ENCODE data around the gene MYPN.
"Not testable (repeated sequence)": the region's sequence is repeated elsewhere in the genome, so short reads cannot be mapped to it uniquely, and the experiment has no call there.

MYPN gene

DNA sequence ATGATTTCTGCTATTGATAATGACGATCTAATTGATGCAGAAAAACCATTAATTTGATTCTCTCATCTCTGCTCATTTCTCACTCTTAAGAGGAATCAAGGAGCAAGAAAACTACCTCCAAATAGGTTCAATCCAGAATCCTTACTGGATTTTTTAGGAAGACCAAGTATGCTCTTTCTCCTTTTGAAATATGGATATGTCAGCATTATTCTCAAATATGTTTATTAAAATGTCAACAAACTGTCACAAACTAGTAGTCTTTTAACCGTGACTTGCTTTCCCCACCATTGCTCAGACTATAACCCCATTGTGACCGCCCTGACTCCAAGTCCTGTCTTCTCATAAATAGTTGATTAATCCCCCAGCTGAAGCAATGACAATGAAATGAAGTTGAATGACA, 123.8 kb downstream of the MYPN start:
- DNase-seq: no peak

DNA sequence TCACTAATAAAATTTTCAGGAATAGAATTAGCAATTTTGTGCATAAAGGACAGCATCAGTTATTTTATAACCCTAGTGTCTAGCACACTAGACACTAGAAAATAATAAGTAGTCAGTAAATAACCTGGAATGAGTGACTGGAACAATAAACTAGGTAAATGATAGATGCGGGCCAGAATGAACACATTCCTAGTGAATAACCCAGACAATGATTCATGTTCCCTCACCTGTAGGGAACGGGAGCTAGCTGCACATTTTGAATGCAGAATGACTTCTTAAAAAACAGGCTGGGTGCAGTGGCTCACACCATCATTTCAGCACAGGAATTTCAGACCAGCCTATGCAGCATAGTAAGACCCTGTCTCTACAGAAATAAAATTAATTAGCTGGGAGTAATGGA, 125.8 kb downstream of the MYPN start:
- no peak for DNase-seq

DNA sequence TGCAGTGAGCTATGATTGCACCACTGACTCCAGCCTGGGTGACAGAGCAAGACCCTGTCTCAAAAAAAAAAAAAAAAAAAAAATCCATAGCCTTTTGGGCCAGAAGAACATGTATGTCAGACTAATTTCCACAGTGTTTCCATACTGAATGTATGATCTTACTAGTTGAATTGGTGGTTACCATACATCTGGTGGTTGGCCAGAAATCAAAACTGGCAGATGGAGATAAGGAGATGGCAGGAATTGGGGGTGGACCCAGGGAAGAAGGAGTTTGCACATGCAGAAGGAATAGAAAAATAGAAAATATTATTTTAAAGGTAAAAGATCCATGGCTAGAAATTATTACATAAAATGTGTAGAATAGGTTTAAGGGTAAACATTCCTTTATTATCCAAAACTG, 126.3 kb downstream of the MYPN start:
- no peak for DNase-seq

DNA sequence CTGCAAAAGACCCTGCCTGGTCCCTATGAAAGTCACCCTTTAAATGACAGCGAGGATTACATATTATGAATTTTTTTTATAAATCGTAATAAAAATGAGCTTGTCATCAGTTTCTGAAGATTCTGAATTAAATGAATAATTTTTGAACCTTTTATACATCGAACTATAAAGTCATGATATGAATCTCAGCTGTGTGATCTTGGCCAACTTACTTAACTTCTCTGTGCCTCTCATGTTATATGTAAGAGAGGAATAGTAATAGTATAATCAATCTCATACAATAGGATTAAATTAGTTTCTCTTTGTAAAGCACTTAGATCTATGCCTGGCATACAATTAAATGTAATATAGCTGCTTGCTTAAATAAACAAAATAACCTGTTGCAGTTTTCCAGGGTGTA, 127.9 kb downstream of the MYPN start:
- no peak for DNase-seq

DNA sequence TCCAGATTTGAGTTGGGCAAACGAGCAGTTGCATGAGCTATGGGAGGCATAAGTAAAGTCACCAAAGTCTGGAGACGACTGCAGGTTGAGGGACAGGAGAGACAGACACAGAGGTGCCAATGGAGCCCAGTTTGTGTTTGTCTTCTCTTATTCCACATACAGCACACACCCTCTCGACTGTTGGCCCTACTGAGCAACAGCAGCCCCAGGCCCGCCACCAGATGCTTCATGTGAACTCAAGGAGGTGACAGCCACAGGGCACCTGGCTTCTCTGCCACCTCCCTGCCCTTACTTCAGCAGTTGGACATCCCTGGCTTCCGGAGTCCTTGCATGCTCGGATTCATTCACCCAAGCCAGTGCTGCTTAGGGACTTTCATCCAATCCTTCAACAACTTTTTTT, 129.1 kb downstream of the MYPN start:
- no peak for DNase-seq

DNA sequence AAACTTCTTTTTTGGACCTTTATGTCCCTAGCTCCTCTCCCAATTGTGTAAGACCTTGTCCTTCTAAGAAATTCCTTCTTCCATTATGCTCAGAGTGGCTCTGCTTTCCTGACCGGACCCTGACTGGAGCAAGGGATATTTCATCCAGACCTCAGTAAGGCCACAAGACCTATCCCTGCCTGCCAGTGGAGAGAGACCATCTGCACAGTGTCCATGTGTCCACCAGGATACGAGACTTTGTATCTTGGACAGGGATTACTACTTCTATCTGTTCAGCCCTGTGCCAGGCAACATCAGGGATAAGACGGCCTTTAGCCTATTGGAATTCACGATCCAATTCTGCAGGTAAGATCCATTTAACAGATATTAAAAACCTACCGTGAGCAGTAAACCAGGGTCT, 129.8 kb downstream of the MYPN start:
- DNase-seq: no peak

DNA sequence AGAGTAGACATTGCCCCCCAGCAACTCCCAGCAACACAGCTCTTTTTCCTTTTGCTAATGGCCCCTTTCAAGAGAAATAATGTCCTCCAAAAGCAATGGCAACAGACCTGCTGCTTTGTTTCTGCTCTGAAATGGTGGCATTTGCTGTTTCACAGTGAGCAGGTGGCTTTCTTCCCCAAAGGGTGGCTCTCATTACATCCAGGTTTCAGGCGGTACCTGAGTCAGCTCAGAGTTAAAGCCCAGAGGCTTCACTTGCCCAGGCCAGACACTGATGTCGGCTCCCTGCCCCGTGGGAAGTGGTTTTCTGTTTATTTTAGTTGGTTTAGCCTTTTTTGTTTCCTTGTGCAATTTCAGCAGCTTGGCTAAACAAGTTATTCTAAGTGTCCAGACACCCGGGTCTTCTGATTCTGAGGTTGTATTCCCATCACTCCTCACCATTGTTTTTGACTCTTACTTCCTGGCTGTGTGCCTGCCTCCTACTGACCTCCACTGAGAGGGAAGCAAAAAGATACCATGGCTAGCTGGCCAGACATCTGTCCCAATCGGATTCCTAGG, 130.4 kb downstream of the MYPN start:
- no peak for DNase-seq

DNA sequence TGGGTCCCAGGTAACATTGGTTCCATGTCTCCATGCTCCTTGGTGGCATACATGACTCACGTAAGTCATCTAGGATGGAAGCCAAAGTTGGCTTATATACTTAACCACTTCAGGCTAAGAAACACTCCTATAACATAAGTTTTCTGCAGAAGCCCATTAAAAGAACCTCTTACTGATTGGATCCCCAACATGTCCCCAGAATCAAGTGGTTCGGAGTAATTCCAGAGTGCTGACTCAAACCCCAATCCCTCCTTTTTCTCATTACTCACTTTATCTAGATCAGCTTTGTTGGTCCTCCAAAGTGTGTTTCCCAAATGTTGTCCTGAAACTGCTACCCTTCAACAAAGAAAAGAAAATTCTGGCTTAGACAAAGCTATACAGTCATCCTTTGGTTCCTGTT, 132.8 kb downstream of the MYPN start:
- DNase-seq: no peak

DNA sequence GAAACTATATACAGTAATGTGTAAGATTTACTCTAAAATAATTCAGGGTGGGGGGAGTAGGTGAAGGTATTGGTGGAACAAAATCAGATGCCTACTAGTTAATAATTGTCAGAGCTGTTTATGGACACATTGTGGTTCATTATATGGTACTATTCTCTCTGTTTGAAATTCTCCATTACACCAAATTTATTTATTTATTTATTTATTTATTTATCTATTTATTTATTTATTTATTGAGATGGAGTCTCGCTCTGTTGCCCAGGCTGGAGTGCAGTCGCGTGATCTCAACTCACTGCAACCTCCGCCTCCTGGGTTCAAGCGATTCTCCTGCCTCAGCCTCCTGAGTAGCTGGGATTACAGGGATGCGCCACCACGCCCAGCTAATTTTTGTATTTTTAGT, 137.1 kb downstream of the MYPN start:
- DNase-seq: not testable (repeated sequence)

DNA sequence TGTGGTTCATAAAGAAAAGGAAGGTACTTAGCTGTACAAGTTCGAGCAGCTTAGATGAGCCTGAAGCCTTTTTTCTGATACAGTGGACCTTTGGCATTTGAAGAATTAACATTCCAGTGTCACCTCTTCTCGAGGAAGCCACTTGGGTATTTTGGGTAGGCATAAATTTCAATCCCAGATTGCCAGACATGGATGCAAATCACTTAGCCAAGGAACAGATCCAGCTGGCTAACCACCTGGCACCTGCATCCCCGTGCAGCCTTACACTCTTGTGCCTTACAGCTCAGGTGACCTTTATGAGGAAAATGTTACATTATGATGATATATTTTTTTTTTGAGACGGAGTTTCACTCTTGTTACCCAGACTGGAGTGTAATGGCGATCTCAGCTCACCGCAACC, 138.6 kb downstream of the MYPN start:
- DNase-seq: no peak

DNA sequence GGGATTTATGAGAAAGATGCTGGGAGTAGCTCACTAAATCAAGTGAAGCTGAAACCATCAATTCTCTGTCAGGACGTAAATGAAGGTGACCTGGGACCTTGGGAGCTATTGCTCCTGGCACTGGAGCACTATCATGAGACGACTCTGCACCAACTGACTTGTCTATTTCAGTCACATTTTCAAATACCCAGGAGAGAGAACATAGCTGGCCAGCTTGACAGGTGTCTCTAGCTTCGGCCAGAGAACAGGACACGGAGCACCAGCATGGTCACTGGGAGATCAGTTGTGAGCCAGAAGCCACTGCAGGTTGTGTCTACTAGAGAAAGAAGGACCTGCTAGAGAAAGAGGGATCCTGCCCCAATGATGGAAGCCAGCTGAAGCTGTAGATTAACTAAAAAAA, 140.0 kb downstream of the MYPN start:
- DNase-seq: no peak

DNA sequence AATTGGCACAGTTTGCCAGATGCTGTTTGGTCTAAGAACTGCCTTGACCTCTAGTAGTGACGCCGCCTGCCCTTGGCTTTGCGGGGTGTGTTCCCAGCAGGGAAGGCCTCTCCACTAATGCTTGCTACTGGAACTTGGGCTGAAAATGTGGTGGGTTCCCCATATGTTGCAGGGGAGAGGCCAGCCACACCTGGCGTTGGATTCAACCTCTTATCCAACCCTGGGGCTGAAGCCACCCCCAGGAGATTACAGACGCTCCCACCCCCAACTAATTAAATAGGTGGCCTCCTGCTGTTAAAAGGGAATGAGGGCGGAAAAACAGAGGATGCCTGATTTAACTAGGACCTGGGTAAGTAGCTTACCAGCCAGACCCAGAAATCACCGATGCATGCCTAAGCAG, 141.9 kb downstream of the MYPN start:
- DNase-seq: no peak

DNA sequence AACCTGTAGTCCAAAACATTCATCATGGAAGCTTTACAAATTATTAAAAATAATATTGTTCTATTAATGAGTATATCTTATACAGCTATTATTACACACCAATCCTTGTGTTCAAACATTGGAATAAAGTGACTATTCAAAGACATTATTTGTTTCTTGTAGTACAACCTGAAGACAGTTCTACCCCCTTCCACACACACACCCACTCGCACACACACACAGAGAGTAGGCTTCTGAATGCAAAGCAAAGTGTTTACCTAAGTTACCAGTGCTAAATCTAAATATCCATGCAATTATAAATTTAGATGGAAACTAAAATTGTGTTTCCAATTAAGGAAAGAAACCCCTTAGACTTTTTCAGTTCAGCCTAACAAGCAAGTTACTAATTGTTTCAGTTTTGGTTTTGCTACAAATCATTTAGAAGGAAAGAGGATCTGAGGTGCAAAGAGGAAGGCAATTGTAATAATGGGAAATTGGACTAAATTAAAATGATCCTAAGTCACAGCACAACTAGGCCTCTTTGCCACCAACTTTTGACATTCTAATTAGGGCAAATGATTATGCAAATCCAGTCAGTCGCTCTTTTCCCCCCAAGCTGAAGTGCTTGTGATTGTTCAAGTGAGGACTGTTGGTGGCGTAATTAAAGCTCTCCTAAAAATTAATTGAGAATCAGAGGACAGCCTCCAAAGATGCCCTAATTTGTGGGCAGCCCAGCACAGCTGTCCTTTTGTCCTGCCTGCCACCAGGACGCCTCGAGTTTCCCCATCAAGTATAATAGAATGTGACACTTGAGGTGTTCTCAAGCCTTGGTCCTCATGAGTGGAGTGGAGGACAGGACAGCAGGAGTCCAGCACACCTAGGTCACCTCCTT, 142.6 kb downstream of the MYPN start:
- no peak for DNase-seq

DNA sequence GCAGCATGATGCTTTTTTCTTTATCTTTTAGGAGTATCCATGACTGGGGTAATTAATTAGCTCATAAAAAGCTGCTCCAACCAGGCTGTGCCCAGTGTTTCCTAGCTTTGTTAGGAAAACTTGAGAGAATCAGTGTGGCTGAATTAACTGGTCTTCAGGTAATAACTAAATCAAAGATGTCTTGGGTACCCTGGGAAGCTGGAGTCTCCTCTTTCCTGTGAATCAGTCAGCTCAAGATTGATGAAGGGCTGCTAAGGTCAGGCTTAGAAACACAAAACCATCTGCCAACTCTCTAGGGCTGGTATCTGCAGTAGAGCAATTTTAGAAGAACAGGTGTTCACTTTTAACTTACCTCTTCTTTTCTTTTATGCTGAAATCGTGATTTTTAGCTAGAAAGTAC, 144.1 kb downstream of the MYPN start:
- DNase-seq: no peak

DNA sequence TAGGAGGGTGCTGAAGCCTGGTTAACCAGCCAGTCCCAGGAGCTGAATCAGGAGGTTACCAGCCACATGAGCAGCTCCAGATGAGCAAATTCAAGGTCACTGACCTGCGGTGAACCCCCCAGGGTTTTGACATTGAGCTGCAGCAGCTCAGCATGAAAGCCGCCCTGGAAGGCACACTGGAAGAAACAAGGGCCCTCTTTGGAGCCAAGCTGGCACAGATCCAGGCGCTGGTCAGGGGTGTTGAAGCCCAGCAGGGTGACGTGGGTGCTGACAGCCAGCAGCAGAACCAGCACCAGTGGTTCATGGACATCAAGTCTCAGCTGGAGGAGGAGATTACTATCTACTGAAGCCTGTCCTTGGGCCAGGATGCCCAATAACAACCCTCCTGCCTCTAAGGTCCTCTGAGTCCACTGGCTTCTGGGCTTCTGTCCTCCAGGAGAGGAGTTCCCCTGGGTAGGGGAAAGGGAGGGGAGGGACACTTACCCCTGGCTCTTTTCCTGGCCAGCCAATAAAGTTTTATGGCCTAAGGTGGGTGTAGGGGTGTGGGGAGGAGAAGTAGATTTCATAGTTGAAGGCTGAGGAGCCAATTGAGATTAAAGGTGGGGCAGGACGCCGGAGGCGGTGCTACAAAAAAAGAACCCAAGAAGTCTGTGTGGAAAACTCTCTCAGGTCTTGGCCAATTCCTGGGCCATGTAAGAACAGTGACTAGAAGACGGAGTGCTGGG, 152.0 kb downstream of the MYPN start:
- no peak for DNase-seq
